ENCODE data around the gene ARL5A. TPM values are rescaled to one million over a fixed set of nuclear protein-coding genes. Genes with fewer than 3 reads are reported as not detected.

ARL5A gene
- total RNA-seq, 5 donors from 2014 or later (not counting 1 experiment from before 2014, with no cell fraction given), result 24.4 to 44.8 (median 35.1) TPM

DNA sequence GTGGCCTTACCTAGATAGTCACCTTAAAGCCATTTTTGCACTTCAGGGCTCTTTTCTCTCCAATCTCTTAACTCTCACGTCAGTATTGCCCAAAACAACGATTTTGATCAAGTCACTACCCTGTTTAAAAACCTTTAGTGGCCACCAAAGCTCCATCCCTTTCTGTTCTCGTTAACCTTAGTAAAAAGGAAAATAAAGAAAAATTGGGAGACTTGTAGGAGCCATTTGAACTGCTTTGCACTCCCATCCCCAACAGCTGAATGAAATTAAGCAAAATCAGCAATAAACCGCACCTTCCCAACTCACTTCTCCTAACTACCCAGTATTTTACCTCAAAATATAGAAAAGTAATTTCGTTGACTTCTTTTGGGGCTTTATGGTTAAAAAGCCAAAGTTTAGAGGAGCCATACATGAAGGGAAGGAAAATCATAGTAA lies 686 bp upstream of the ARL5A start:
- POLR2A ChIA-PET, result interaction anchor here in 1 of 2 donors (0.6 kb wide), 1 partner anchor 871 kb away, joined by 4 read pairs; no protein-coding TSS in a partner anchor
- peak overlapping the region; percentile 85 to 95 for H3K27ac Mint-ChIP-seq
- no CpG with 5 or more reads among the region's 5 CpGs for WGBS (ENCODE audit: insufficient coverage)
- no peaks in the 10 kb centered on the region for H3K27me3 Mint-ChIP-seq
- Histone ChIP-seq H3K4me3 (ENCODE audit: control insufficient read depth in 1 of 2, extremely low read depth in 1 of 2, low read length in 1 of 2) (peak overlapping the region; percentile 35 to 51), H3K27ac (ENCODE audit: low read length) (peak overlapping the region; percentile 63), H3K27me3 (replicated peaks in 1 of 2; ENCODE audit: control insufficient read depth in 2 of 2, extremely low read depth in 1 of 2, insufficient read depth in 2 of 2, low read length in 1 of 2) (no peaks in the 10 kb centered on the region), H3K36me3 (ENCODE audit: control insufficient read depth in 2 of 2, extremely low read depth in 1 of 2, insufficient read depth in 1 of 2, low read length in 1 of 2) (no peaks in the 10 kb centered on the region), H3K4me1 (ENCODE audit: control insufficient read depth in 1 of 2, extremely low read depth in 1 of 2, insufficient read depth in 2 of 2, low read length in 2 of 2) (peaks cover 19 to 26% of the 10 kb centered on the region in 2 experiments), H3K9me3 (no peaks in the 10 kb centered on the region)
- H3K36me3 Mint-ChIP-seq, result no peaks in the 10 kb centered on the region
- H3K9me3 Mint-ChIP-seq, result no peaks in the 10 kb centered on the region
- ATAC-seq (replicated peaks in 1 of 4) (no peak), DNase-seq (no peak)
- CTCF ChIA-PET, result interaction anchor here in 1 of 2 donors (0.5 kb wide), 1 partner anchor 877 kb away, joined by 3 read pairs; no protein-coding TSS in a partner anchor
- H3K4me3 Mint-ChIP-seq, result peak overlapping the region; percentile 83 to 87 (median 86)
- H3K4me1 Mint-ChIP-seq, result peaks cover 41 to 51% (median 43%) of the 10 kb centered on the region in 3 donors

DNA sequence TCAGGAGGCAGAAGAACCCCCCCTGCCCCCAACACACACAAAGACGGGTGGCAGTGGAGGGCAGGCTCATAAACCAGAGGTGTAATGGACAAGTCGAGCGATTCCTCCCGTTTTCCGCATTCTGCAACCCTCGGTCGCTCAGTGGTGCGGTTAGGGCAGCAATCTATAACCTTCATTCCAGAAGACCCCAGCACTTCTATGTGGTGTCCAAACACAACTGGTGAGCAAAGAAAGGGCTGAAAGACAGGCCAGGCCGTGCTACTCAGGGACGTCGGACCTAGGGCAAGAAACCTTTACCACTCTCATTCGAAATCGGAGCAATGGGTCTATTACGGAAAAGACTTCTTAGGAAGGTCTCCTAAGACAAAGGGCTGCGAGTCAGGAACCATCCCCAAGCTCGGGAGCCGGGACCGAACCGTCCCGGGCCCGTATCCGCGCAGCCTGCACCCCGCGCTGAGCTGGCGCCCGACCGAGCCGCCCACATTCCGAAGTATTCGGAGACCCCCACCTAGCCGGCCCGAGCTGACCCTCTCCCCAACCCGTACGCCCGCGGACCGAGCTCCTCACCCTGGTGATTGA lies 568 bp downstream of the ARL5A start:
- WGBS (ENCODE audit: insufficient coverage), result under 1% methylated on average over 30 of the region's 38 CpGs
- POLR2A ChIA-PET, result interaction anchor here in 1 of 2 donors (0.6 to 0.7 kb wide), 4 partner anchors 385 to 893 kb away, joined by 3 to 5 read pairs (median 4); no protein-coding TSS in a partner anchor
- no peaks in the 10 kb centered on the region for H3K9me3 Mint-ChIP-seq

DNA sequence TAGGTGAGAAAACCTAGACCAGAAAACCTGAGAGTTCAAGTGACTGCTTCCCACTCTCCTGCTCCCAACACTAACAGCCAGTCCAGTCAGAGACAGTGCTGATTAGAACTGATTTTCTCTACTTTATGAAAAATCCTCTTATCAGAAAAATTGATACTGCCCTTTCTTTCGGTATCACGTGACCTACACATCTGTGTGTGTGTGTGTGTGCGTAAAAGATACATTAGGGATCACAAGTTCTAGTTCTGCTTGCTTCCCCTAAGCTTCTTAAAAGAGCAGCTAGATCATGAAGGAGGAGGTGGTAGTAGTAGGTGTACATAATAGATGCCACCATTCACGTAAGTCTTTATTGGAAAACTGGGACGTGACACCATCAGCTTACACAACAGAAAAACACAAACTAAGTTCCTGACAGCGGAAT lies 1.5 kb downstream of the ARL5A start:
- H3K4me1 Mint-ChIP-seq, result peaks cover 60 to 71% (median 62%) of the 10 kb centered on the region in 3 donors
- H3K27me3 ChIP-seq (replicated peaks in 1 of 2; ENCODE audit: control insufficient read depth in 2 of 2, extremely low read depth in 1 of 2, insufficient read depth in 2 of 2, low read length in 1 of 2), result no peaks in the 10 kb centered on the region
- H3K27me3 Mint-ChIP-seq, result no peaks in the 10 kb centered on the region
- no peaks in the 10 kb centered on the region for H3K9me3 ChIP-seq
- ChIA-PET POLR2A (no interaction called here), CTCF (no interaction called here)
- no peaks in the 10 kb centered on the region for H3K9me3 Mint-ChIP-seq
- WGBS (ENCODE audit: insufficient coverage), result no CpG with 5 or more reads among the region's 6 CpGs
- H3K36me3 ChIP-seq (ENCODE audit: control insufficient read depth in 2 of 2, extremely low read depth in 1 of 2, insufficient read depth in 1 of 2, low read length in 1 of 2), result no peaks in the 10 kb centered on the region
- peaks cover 5% of the 10 kb centered on the region for H3K36me3 Mint-ChIP-seq
- peak overlapping the region in 1 of 2 donors; percentile 92 for H3K4me3 ChIP-seq (ENCODE audit: control insufficient read depth in 1 of 2, extremely low read depth in 1 of 2, low read length in 1 of 2)
- peak overlapping the region in 1 of 2 donors; percentile 2 for H3K27ac Mint-ChIP-seq
- H3K4me3 Mint-ChIP-seq, result peak overlapping the region; percentile 83 to 92 (median 86)
- H3K27ac ChIP-seq (ENCODE audit: low read length), result no peak overlapping the region
- ATAC-seq (replicated peaks in 1 of 4) (no peak), DNase-seq (peak in 1 of 35 experiments; percentile 16)
- peaks cover 19 to 30% of the 10 kb centered on the region in 2 experiments for H3K4me1 ChIP-seq (ENCODE audit: control insufficient read depth in 1 of 2, extremely low read depth in 1 of 2, insufficient read depth in 2 of 2, low read length in 2 of 2)

More for the DNA sequence above, 568 bp downstream of the ARL5A start:
- H3K36me3 ChIP-seq (ENCODE audit: control insufficient read depth in 2 of 2, extremely low read depth in 1 of 2, insufficient read depth in 1 of 2, low read length in 1 of 2), result no peaks in the 10 kb centered on the region
- H3K27me3 ChIP-seq (replicated peaks in 1 of 2; ENCODE audit: control insufficient read depth in 2 of 2, extremely low read depth in 1 of 2, insufficient read depth in 2 of 2, low read length in 1 of 2), result no peaks in the 10 kb centered on the region
- Mint-ChIP-seq H3K4me1 (peaks cover 54 to 64% (median 55%) of the 10 kb centered on the region in 3 donors), H3K4me3 (peak overlapping the region; percentile 83 to 92 (median 86)), H3K27me3 (no peaks in the 10 kb centered on the region), H3K27ac (peak overlapping the region; percentile 71 to 77), H3K36me3 (no peaks in the 10 kb centered on the region)
- ATAC-seq (replicated peaks in 1 of 4) (peak; percentile 32 to 36 (median 33)), DNase-seq (peak in 16 of 35 experiments; percentile 1 to 31 (median 4))
- CTCF ChIA-PET, result interaction anchor here (0.6 to 0.7 kb wide), 4 partner anchors 20 to 890 kb away, joined by 3 to 4 read pairs (median 3); partner anchors contain the start of gene PRPF40A (in 1 of the 2)
- peak overlapping the region; percentile 92 to 96 for H3K4me3 ChIP-seq (ENCODE audit: control insufficient read depth in 1 of 2, extremely low read depth in 1 of 2, low read length in 1 of 2)
- H3K9me3 ChIP-seq, result no peaks in the 10 kb centered on the region
- H3K27ac ChIP-seq (ENCODE audit: low read length), result peak overlapping the region; percentile 45
- peaks cover 19 to 30% of the 10 kb centered on the region in 2 experiments for H3K4me1 ChIP-seq (ENCODE audit: control insufficient read depth in 1 of 2, extremely low read depth in 1 of 2, insufficient read depth in 2 of 2, low read length in 2 of 2)

DNA sequence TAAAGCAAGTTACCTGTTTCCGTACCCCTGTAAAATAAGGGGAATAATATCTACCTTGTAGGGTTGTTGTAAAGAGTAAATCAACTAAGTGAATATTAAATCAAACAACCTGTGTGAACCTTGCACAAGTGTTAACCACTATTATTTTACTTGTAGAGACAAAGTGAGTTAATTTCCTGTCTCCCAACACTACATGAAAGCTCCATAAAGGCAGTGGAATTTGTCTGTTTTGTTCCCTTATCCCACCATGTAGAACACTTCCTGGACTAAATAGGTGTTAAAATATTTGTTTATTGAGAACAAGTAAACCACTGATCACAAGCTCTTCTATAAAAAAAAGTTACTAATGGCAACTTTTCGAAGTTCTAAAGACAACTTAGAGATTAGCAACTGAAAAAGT lies 3.3 kb downstream of the ARL5A start:
- Mint-ChIP-seq H3K27ac (peak overlapping the region in 1 of 2 donors; percentile 29), H3K4me1 (peaks cover 73 to 86% (median 75%) of the 10 kb centered on the region in 3 donors), H3K9me3 (no peaks in the 10 kb centered on the region), H3K27me3 (no peaks in the 10 kb centered on the region), H3K4me3 (no peak overlapping the region), H3K36me3 (peaks cover 11% of the 10 kb centered on the region)
- Histone ChIP-seq H3K27me3 (replicated peaks in 1 of 2; ENCODE audit: control insufficient read depth in 2 of 2, extremely low read depth in 1 of 2, insufficient read depth in 2 of 2, low read length in 1 of 2) (no peaks in the 10 kb centered on the region), H3K27ac (ENCODE audit: low read length) (no peak overlapping the region), H3K9me3 (no peaks in the 10 kb centered on the region), H3K36me3 (ENCODE audit: control insufficient read depth in 2 of 2, extremely low read depth in 1 of 2, insufficient read depth in 1 of 2, low read length in 1 of 2) (no peaks in the 10 kb centered on the region), H3K4me1 (ENCODE audit: control insufficient read depth in 1 of 2, extremely low read depth in 1 of 2, insufficient read depth in 2 of 2, low read length in 2 of 2) (peaks cover 19 to 32% of the 10 kb centered on the region in 2 experiments), H3K4me3 (ENCODE audit: control insufficient read depth in 1 of 2, extremely low read depth in 1 of 2, low read length in 1 of 2) (no peak overlapping the region)
- ATAC-seq (replicated peaks in 1 of 4) (no peak), DNase-seq (no peak)
- no CpG with 5 or more reads among the region's 2 CpGs for WGBS (ENCODE audit: insufficient coverage)
- ChIA-PET POLR2A (interaction anchor here (0.6 to 0.8 kb wide), 3 partner anchors 37 to 563 kb away, joined by 3 to 5 read pairs (median 4); no protein-coding TSS in a partner anchor), CTCF (interaction anchor here in 1 of 2 donors (0.7 kb wide), 1 partner anchor 356 kb away, joined by 4 read pairs; no protein-coding TSS in a partner anchor)

DNA sequence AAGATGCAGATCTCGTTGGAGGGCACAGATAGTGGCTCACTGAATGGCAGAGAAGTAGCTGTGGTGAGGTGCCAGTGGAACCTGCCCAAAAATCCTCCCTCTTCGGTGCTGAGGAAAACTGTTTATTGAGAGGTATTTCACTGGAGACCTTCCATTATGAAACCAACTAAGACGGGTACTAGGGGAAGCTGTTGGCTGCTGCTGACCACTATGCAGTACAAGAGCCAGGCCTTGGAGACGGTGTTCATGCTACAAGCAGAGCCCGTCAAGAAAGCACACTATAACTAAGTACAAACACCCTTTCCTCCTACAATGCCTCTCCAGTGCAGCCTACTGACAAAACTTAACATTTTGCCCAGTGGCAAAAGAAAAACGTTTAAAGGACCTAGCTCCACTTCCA lies 4.6 kb downstream of the ARL5A start:
- H3K27ac Mint-ChIP-seq, result no peak overlapping the region
- H3K36me3 Mint-ChIP-seq, result peaks cover 11% of the 10 kb centered on the region
- H3K9me3 Mint-ChIP-seq, result no peaks in the 10 kb centered on the region
- POLR2A ChIA-PET, result no interaction called here
- ATAC-seq (replicated peaks in 1 of 4), result no peak
- Histone ChIP-seq H3K9me3 (no peaks in the 10 kb centered on the region), H3K27ac (ENCODE audit: low read length) (no peak overlapping the region), H3K27me3 (replicated peaks in 1 of 2; ENCODE audit: control insufficient read depth in 2 of 2, extremely low read depth in 1 of 2, insufficient read depth in 2 of 2, low read length in 1 of 2) (no peaks in the 10 kb centered on the region), H3K4me3 (ENCODE audit: control insufficient read depth in 1 of 2, extremely low read depth in 1 of 2, low read length in 1 of 2) (no peak overlapping the region), H3K4me1 (ENCODE audit: control insufficient read depth in 1 of 2, extremely low read depth in 1 of 2, insufficient read depth in 2 of 2, low read length in 2 of 2) (peaks cover 18 to 28% of the 10 kb centered on the region in 2 experiments), H3K36me3 (ENCODE audit: control insufficient read depth in 2 of 2, extremely low read depth in 1 of 2, insufficient read depth in 1 of 2, low read length in 1 of 2) (no peaks in the 10 kb centered on the region)
- 72% methylated on average over 3 of the region's 6 CpGs for WGBS (ENCODE audit: insufficient coverage)
- CTCF ChIA-PET, result interaction anchor here in 1 of 2 donors (0.6 to 1.1 kb wide), 2 partner anchors 19 to 206 kb away, joined by 3 to 6 read pairs; no protein-coding TSS in a partner anchor
- H3K4me1 Mint-ChIP-seq, result peaks cover 73 to 80% (median 76%) of the 10 kb centered on the region in 3 donors
- no peaks in the 10 kb centered on the region for H3K27me3 Mint-ChIP-seq
- DNase-seq, result no peak
- no peak overlapping the region for H3K4me3 Mint-ChIP-seq

DNA sequence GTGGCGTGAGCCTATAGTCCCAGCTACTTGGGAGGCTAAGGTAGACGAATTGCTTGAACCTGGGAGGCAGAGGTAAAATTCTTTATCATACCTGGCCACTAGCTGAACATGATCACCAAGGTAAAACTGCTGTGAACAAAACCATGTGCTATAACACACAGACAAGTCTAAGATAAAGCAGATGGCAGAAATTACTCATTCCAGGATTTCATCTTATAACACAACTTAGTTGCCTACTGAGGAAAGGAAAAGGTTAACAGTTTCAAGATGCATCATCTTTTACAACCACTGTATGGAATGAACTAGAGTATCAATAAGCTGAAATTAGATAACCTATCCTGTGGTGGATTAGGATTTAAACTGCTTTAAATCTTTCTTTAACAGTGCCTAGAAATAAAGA lies 8.3 kb downstream of the ARL5A start:
- no peak for ATAC-seq (replicated peaks in 1 of 4)
- ChIA-PET POLR2A (no interaction called here), CTCF (interaction anchor here (0.6 to 1.4 kb wide), 3 partner anchors 9 to 63 kb away, joined by 4 read pairs; no protein-coding TSS in a partner anchor)
- Histone ChIP-seq H3K27ac (ENCODE audit: low read length) (no peak overlapping the region), H3K4me1 (ENCODE audit: control insufficient read depth in 1 of 2, extremely low read depth in 1 of 2, insufficient read depth in 2 of 2, low read length in 2 of 2) (peaks cover 5 to 12% of the 10 kb centered on the region in 2 experiments), H3K4me3 (ENCODE audit: control insufficient read depth in 1 of 2, extremely low read depth in 1 of 2, low read length in 1 of 2) (no peak overlapping the region), H3K36me3 (ENCODE audit: control insufficient read depth in 2 of 2, extremely low read depth in 1 of 2, insufficient read depth in 1 of 2, low read length in 1 of 2) (peaks cover 0 to 9% of the 10 kb centered on the region in 2 donors), H3K27me3 (replicated peaks in 1 of 2; ENCODE audit: control insufficient read depth in 2 of 2, extremely low read depth in 1 of 2, insufficient read depth in 2 of 2, low read length in 1 of 2) (no peaks in the 10 kb centered on the region), H3K9me3 (no peaks in the 10 kb centered on the region)
- no CpG with 5 or more reads among the region's 2 CpGs for WGBS (ENCODE audit: insufficient coverage)
- no peak for DNase-seq
- Mint-ChIP-seq H3K4me1 (peaks cover 66 to 68% (median 68%) of the 10 kb centered on the region in 3 donors), H3K27me3 (no peaks in the 10 kb centered on the region), H3K27ac (no peak overlapping the region), H3K36me3 (peaks cover 19% of the 10 kb centered on the region), H3K9me3 (no peaks in the 10 kb centered on the region), H3K4me3 (no peak overlapping the region)

Data from T-cell (primary cell).